Tibial artery (tissue), 4 donors: ENCODE measurements around the gene TRPV6.

Source experiments
- DNase-seq, 2 donors: peaks; one replicate each; pipeline ENCODE4 v3.0.0-alpha.2; 2019
- H3K27ac ChIP-seq, 2 donors: fragments of 200-600 bp; sonication (generic) in 1 of 2; 1 replicate in 1 of 2; 2 replicates in 1 of 2; pipeline ENCODE4 v1.5.1; 2018 to 2019; ENCODE audit warnings: mild to moderate bottlenecking in 1 of 2
- H3K27me3 ChIP-seq, 2 donors: fragments of 200-600 bp; sonication (generic) in 1 of 2; one replicate each; pipeline versions ENCODE4 v1.5.1 to v1.6.0; 2016 to 2019
- H3K36me3 ChIP-seq, 3 donors: fragments of 200-600 bp; sonication (generic) in 2 of 3; one replicate each; pipeline ENCODE4 v1.5.1; 2016 to 2019; ENCODE audit warnings: mild to moderate bottlenecking in 2 of 3
- H3K4me1 ChIP-seq, 4 donors: fragments of 200-600 bp; sonication (generic) in 2 of 4; 1 replicate in 3 of 4; 2 replicates in 1 of 4; pipeline ENCODE4 v1.5.1; 2016 to 2019
- H3K4me3 ChIP-seq, 2 donors: fragments of 200-600 bp; sonication (generic) in 1 of 2; 1 replicate in 1 of 2; 2 replicates in 1 of 2; pipeline ENCODE4 v1.5.1; 2018 to 2019; ENCODE audit warnings: mild to moderate bottlenecking in 2 of 2
- H3K9me3 ChIP-seq, 3 donors: fragments of 200-600 bp; sonication (generic) in 1 of 3; one replicate each; pipeline ENCODE4 v1.5.1; 2016 to 2019
- intact Hi-C: fragments of 100-400 bp; cut with DNase I; formaldehyde crosslinking; loops from one replicate; pipeline ENCODE4 v1.15.0; 2023; ENCODE audit warnings: low total_unique reads
- TF ChIP-seq, protein P1 (sequence below), 2 experiments: fragments of 200-600 bp in 1 of 2; fragments of 450-650 bp in 1 of 2; IDR thresholded peaks; one replicate each; pipeline ENCODE4 v1.5.1; 2017 to 2019; ENCODE audit warnings: antibody characterized with exemption in 2 of 2, mild to moderate bottlenecking in 1 of 2, moderate library complexity in 1 of 2

TRPV6 gene

GRCh38 chr7:142885311-142886230 lies at the start of gene TRPV6:
Gene TRPV6 (minus strand): TSS chr7:142885745.
- Histone ChIP-seq H3K27ac (no peak within 1 kb of the TSS), H3K9me3 (no peaks in the 10 kb centered on the region), H3K4me3 (no peak within 1 kb of the TSS), H3K27me3 (peaks cover 0 to 25% of the 10 kb centered on the region in 2 donors), H3K36me3 (no peaks in the 10 kb centered on the region), H3K4me1 (peaks cover 0 to 6% (median 0%) of the 10 kb centered on the region in 4 donors)
- intact Hi-C loops = no loop called here
- DNase-seq = peak in 1 of 2 donors; percentile 3
- TF ChIP-seq, protein P1, sequence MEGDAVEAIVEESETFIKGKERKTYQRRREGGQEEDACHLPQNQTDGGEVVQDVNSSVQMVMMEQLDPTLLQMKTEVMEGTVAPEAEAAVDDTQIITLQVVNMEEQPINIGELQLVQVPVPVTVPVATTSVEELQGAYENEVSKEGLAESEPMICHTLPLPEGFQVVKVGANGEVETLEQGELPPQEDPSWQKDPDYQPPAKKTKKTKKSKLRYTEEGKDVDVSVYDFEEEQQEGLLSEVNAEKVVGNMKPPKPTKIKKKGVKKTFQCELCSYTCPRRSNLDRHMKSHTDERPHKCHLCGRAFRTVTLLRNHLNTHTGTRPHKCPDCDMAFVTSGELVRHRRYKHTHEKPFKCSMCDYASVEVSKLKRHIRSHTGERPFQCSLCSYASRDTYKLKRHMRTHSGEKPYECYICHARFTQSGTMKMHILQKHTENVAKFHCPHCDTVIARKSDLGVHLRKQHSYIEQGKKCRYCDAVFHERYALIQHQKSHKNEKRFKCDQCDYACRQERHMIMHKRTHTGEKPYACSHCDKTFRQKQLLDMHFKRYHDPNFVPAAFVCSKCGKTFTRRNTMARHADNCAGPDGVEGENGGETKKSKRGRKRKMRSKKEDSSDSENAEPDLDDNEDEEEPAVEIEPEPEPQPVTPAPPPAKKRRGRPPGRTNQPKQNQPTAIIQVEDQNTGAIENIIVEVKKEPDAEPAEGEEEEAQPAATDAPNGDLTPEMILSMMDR (IDR thresholded peaks at IDR 0.05) = no peak

DNA sequence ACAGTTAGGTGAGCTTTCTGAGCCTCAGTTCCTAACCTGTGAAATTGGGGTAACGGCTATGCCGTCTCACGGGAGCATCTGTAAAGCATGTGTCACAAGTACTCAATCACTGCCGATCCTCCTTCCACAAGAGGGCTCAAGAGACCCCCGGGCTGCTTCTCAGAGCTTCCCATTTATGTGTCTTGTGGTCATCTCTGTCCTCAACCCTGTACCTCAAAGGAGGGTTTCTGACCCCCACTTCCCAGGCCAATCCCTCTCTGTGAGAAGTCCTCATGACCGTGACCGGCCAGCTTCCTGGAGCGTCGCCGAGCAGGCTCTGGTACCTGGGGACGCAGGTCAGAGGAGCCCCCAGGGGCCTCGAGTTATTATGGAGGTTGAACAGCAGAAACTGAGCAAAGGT lies 48.5 kb upstream of the TRPV6 start:
- Histone ChIP-seq H3K27ac (no peak overlapping the region), H3K9me3 (no peaks in the 10 kb centered on the region), H3K36me3 (no peaks in the 10 kb centered on the region), H3K27me3 (peaks cover 0 to 3% of the 10 kb centered on the region in 2 donors), H3K4me1 (no peaks in the 10 kb centered on the region), H3K4me3 (no peak overlapping the region)
- no peak for DNase-seq
- TF ChIP-seq, protein P1 (IDR thresholded peaks at IDR 0.05) = no peak
- intact Hi-C loops = no loop called here

- no peak for DNase-seq
- Histone ChIP-seq H3K27me3 (peaks cover 0 to 3% of the 10 kb centered on the region in 2 donors), H3K9me3 (no peaks in the 10 kb centered on the region), H3K36me3 (no peaks in the 10 kb centered on the region), H3K27ac (no peak within 1 kb of the TSS), H3K4me1 (no peaks in the 10 kb centered on the region), H3K4me3 (no peak within 1 kb of the TSS)
- TF ChIP-seq, protein P1 (IDR thresholded peaks at IDR 0.05) = no peak
- intact Hi-C loops = no loop called here
These were observed 48.1 kb upstream of the TRPV6 start, which contains the start of gene TRPV5 for GRCh38 chr7:142933624-142934023. Gene TRPV5 (minus strand): TSS chr7:142933746. CDS start chr7:142933459, 287 bp downstream.

DNA sequence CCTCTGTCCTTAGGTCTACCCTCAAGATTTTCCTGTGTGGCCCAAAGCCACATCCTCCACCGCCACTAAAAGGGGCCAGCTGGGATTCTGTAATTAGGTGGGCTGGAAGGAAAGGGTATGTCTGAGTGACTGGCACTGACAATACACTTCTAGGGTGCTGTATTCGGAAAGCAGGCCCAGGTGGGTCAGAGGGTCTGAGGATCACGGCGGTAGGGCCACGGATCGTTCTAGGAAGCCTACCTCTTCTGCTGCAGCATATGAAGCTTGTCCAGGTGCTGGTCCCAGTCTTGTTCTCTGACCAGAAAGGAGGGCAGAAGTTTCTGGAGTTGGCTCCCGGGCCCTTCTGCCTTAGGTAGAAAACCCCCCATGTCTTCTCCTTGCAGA lies 47.5 kb upstream of the TRPV6 start:
- Histone ChIP-seq H3K27ac (no peak overlapping the region), H3K27me3 (peaks cover 0 to 3% of the 10 kb centered on the region in 2 donors), H3K36me3 (no peaks in the 10 kb centered on the region), H3K9me3 (no peaks in the 10 kb centered on the region), H3K4me3 (no peak overlapping the region), H3K4me1 (no peaks in the 10 kb centered on the region)
- TF ChIP-seq, protein P1 (IDR thresholded peaks at IDR 0.05) = no peak
- DNase-seq = no peak
- intact Hi-C loops = no loop called here

DNA sequence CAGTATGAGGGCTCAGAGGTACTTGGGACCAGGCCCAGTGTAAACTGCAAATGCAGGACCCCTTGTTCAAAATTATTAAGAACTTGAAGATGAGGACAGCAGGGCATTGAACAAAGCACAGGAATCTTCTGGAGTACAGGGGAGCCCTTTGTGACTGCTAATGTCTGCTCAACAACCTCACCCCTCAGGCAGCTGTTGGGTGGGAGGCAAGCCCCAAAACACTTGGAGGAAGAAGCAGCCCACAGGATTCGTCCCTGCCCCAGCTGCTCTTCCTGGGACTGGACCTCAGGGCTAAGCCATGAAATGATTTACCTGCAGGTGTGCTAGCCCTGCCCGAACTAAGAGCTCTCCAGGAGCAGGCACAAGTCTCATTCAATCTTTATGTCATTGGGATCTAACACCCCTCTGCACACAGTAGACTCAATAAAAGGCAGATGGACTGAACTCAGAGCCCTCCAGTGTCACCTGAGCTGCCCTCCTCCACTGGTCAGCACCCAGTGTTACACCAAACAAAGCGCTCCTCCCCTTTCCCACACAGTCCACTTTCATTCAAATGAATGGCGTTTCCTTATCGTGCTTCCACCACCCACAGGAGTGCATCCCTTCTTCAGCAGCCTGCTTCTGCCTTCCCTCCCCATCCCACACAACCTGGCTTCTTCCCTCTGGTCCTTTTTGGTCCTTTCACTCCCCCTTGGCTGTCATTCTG lies 47.0 kb upstream of the TRPV6 start:
- no peaks in the 10 kb centered on the region for H3K9me3 ChIP-seq
- no peak overlapping the region for H3K4me3 ChIP-seq
- DNase-seq = no peak

More for the DNA sequence above, 47.0 kb upstream of the TRPV6 start:
- TF ChIP-seq, protein P1 (IDR thresholded peaks at IDR 0.05) = no peak
- no peaks in the 10 kb centered on the region for H3K36me3 ChIP-seq
- intact Hi-C loops = no loop called here
- peaks cover 0 to 3% of the 10 kb centered on the region in 2 donors for H3K27me3 ChIP-seq
- H3K27ac ChIP-seq = no peak overlapping the region
- no peaks in the 10 kb centered on the region for H3K4me1 ChIP-seq
